H1 (cell line): ENCODE measurements around the gene SLC26A4. TPM values are rescaled to one million over a fixed set of nuclear protein-coding genes. Genes with fewer than 3 reads are reported as not detected.

ENCODE experiments used
- ASH2L ChIP-seq: fragments of 200-600, 300-600 bp; sonication (generic); IDR thresholded peaks from one replicate; pipeline ENCODE4 v1.7.1; 2017; ENCODE audit warnings: low read length
- CHD7 ChIP-seq: fragments of 300-600 bp; sonication (generic); IDR thresholded peaks from 2 replicates; pipeline ENCODE4 v1.7.1; 2012; ENCODE audit warnings: low read length, moderate library complexity, mild to moderate bottlenecking, inconsistent platforms; ENCODE audit not compliant: insufficient replicate concordance
- POLR2AphosphoS5 ChIP-seq: IDR thresholded peaks from 2 replicates; pipeline ENCODE4 v1.6.1; 2011; ENCODE audit warnings: low read depth, low read length
- polyA plus RNA-seq, 7 experiments: library from polyadenylated mRNA; depleted of rRNA in 3 of 7; stranded (reverse) in 5 of 7; unstranded in 2 of 7; fragments of >200 nt in 5 of 7; fragments of 200-250 nt in 2 of 7; gene quantifications; 1 replicate in 5 of 7; 2 replicates in 1 of 7; 4 replicates in 1 of 7; pipeline versions ENCODE4 v1.2.1 to v1.2.3, GENCODE V29; 2011 to 2013; ENCODE audit warnings: missing spikeins in 2 of 7, mixed read lengths in 2 of 7
- total RNA-seq: library from RNA; stranded (reverse); fragmentation: NEBNext Ultra II Directional; extraction: Animal tissue kit (Norgen Biotek cat#: 25700); gene quantifications from 2 replicates; pipeline ENCODE4 v1.2.1, GENCODE V29; 2021

The SLC26A4 gene
- total and polyA plus RNA-seq, 2 of the 8 experiments (the other 6 are each of a cell fraction or from before 2014, with no cell fraction given), result 0.11 to 0.35 TPM

GRCh38 chr7:107676249-107676648, 15.6 kb downstream of the SLC26A4 start (continued):
- TF ChIP-seq CHD7 (no peak), ASH2L (no peak), POLR2AphosphoS5 (no peak)
